Vagina (tissue), 2 donors: ENCODE measurements around the gene ADAMTS6. TPM values are rescaled to one million over a fixed set of nuclear protein-coding genes. Genes with fewer than 3 reads are reported as not detected.

Source experiments
- DNase-seq, 2 donors: peaks; one replicate each; pipeline ENCODE4 v3.0.0-alpha.2; 2017; ENCODE audit errors: extremely low spot score in 2 of 2
- H3K27ac ChIP-seq: fragments of 200-600 bp; sonication (generic); one replicate; pipeline ENCODE4 v1.5.1; 2019
- H3K27me3 ChIP-seq: fragments of 200-600 bp; sonication (generic); one replicate; pipeline ENCODE4 v1.5.1; 2019
- H3K36me3 ChIP-seq, 2 donors: fragments of 200-600 bp; sonication (generic); one replicate each; pipeline ENCODE4 v1.5.1; 2017 to 2019
- H3K4me1 ChIP-seq: fragments of 200-600 bp; sonication (generic); one replicate; pipeline ENCODE4 v1.5.1; 2019
- H3K4me3 ChIP-seq, 2 donors: fragments of 200-600 bp; sonication (generic); 1 replicate in 1 of 2; 2 replicates in 1 of 2; pipeline ENCODE4 v1.5.1; 2016 to 2019
- H3K9me3 ChIP-seq: fragments of 200-600 bp; sonication (generic); one replicate; pipeline ENCODE4 v1.5.1; 2019
- CTCF ChIP-seq, 3 experiments: fragments of 450-650 bp in 2 of 3; fragments of 200-600 bp in 1 of 3; sonication (generic) in 1 of 3; IDR thresholded peaks; one replicate each; pipeline ENCODE4 v1.5.1; 2017 to 2019; ENCODE audit warnings: antibody characterized with exemption in 3 of 3, mild to moderate bottlenecking in 2 of 3, moderate library complexity in 2 of 3
- POLR2A ChIP-seq, 2 donors: fragments of 450-650 bp; IDR thresholded peaks; one replicate each; pipeline ENCODE4 v1.6.1; 2017; ENCODE audit warnings: antibody characterized with exemption in 2 of 2, mild to moderate bottlenecking in 2 of 2, moderate library complexity in 2 of 2
- POLR2AphosphoS5 ChIP-seq, 2 donors: sonication (generic); formaldehyde crosslinking; IDR thresholded peaks; one replicate each; pipeline ENCODE4 v1.9.0; 2017; ENCODE audit warnings: antibody characterized with exemption in 2 of 2, mild to moderate bottlenecking in 2 of 2, low read depth in 1 of 2; ENCODE audit not compliant: insufficient read depth in 1 of 2
- intact Hi-C: fragments of 100-400 bp; cut with DNase I; formaldehyde crosslinking; loops from one replicate; pipeline ENCODE4 v1.15.1; 2023
- total RNA-seq: library from RNA; depleted of rRNA; stranded (reverse); fragments of >200 nt; gene quantifications from one replicate; pipeline ENCODE4 v1.2.3, GENCODE V29; 2016

ADAMTS6 gene
- total RNA-seq, 1 donor from 2014 or later: 1.5 TPM

GRCh38 chr5:65264420-65264819 is 217.3 kb downstream of the ADAMTS6 start:
- DNase-seq: no peak

GRCh38 chr5:65263321-65263720 is 218.4 kb downstream of the ADAMTS6 start:
- H3K27ac ChIP-seq: no peak overlapping the region
- no peak for DNase-seq
- peaks cover 11% of the 10 kb centered on the region for H3K4me1 ChIP-seq
- intact Hi-C loops: no loop called here
- no peaks in the 10 kb centered on the region for H3K27me3 ChIP-seq
- no peaks in the 10 kb centered on the region for H3K9me3 ChIP-seq
- TF ChIP-seq CTCF (IDR thresholded peaks at IDR 0.05) (no peak), POLR2AphosphoS5 (IDR thresholded peaks at IDR 0.05; ENCODE audit: insufficient read depth in 1 of 2, low read depth in 1 of 2) (no peak), POLR2A (IDR thresholded peaks at IDR 0.05) (no peak)
- no peak overlapping the region for H3K4me3 ChIP-seq
- no peaks in the 10 kb centered on the region for H3K36me3 ChIP-seq

More at GRCh38 chr5:65264420-65264819, 217.3 kb downstream of the ADAMTS6 start:
- Histone ChIP-seq H3K4me1 (peaks cover 11% of the 10 kb centered on the region), H3K4me3 (no peak overlapping the region), H3K27ac (no peak overlapping the region), H3K9me3 (no peaks in the 10 kb centered on the region), H3K36me3 (no peaks in the 10 kb centered on the region), H3K27me3 (no peaks in the 10 kb centered on the region)
- TF ChIP-seq CTCF (IDR thresholded peaks at IDR 0.05) (no peak), POLR2A (IDR thresholded peaks at IDR 0.05) (no peak), POLR2AphosphoS5 (IDR thresholded peaks at IDR 0.05; ENCODE audit: insufficient read depth in 1 of 2, low read depth in 1 of 2) (no peak)
- intact Hi-C loops: no loop called here

- intact Hi-C loops: no loop called here
- TF ChIP-seq POLR2AphosphoS5 (IDR thresholded peaks at IDR 0.05; ENCODE audit: insufficient read depth in 1 of 2, low read depth in 1 of 2) (no peak), CTCF (IDR thresholded peaks at IDR 0.05) (no peak), POLR2A (IDR thresholded peaks at IDR 0.05) (no peak)
- Histone ChIP-seq H3K27me3 (no peaks in the 10 kb centered on the region), H3K4me3 (no peak overlapping the region), H3K4me1 (peaks cover 11% of the 10 kb centered on the region), H3K27ac (no peak overlapping the region), H3K9me3 (no peaks in the 10 kb centered on the region), H3K36me3 (no peaks in the 10 kb centered on the region)
- no peak for DNase-seq
These were observed 219.1 kb downstream of the ADAMTS6 start for GRCh38 chr5:65262649-65263059.

- H3K27ac ChIP-seq: no peak overlapping the region
- H3K36me3 ChIP-seq: no peaks in the 10 kb centered on the region
- no peak overlapping the region for H3K4me3 ChIP-seq
- no peak for TF ChIP-seq POLR2A (IDR thresholded peaks at IDR 0.05)
- TF ChIP-seq POLR2AphosphoS5 (IDR thresholded peaks at IDR 0.05; ENCODE audit: insufficient read depth in 1 of 2, low read depth in 1 of 2): no peak
- no peak for TF ChIP-seq CTCF (IDR thresholded peaks at IDR 0.05)
- peaks cover 11% of the 10 kb centered on the region for H3K4me1 ChIP-seq
- intact Hi-C loops: no loop called here
- H3K27me3 ChIP-seq: no peaks in the 10 kb centered on the region
- no peaks in the 10 kb centered on the region for H3K9me3 ChIP-seq
- DNase-seq: no peak
These were observed 219.6 kb downstream of the ADAMTS6 start for GRCh38 chr5:65262096-65262495.

- H3K36me3 ChIP-seq: no peaks in the 10 kb centered on the region
- intact Hi-C loops: no loop called here
- TF ChIP-seq CTCF (IDR thresholded peaks at IDR 0.05) (no peak), POLR2A (IDR thresholded peaks at IDR 0.05) (no peak), POLR2AphosphoS5 (IDR thresholded peaks at IDR 0.05; ENCODE audit: insufficient read depth in 1 of 2, low read depth in 1 of 2) (no peak)
- no peak for DNase-seq
- no peak overlapping the region for H3K4me3 ChIP-seq
- no peaks in the 10 kb centered on the region for H3K27me3 ChIP-seq
- H3K9me3 ChIP-seq: no peaks in the 10 kb centered on the region
- H3K4me1 ChIP-seq: peaks cover 11% of the 10 kb centered on the region
- no peak overlapping the region for H3K27ac ChIP-seq
These were observed 220.2 kb downstream of the ADAMTS6 start for GRCh38 chr5:65261499-65261898.
